ENCODE results near the gene GSG1L.

DNA sequence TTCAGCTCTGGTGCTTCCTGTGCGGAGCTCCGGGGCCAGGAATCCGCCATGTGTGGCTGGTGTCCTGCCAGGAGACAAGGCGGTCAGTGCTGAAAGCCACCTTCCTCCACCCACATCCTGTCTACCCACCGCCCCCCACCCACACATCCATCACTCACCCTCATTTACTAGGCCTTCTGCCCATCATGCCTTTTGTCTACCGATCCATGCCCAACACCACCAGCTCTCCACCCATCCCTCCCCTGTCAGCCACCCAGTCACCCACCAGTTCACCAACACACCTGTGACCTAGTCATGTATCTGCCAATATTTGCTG is 272.2 kb downstream of the GSG1L start:
- TF ChIP-seq CTCF (IDR thresholded peaks at IDR 0.05) (no peak), POLR2A (IDR thresholded peaks at IDR 0.05) (no peak)
